K562 (cell line): Measurements from ENCODE around the gene PHEX. TPM values are rescaled to one million over a fixed set of nuclear protein-coding genes. Genes with fewer than 3 reads are reported as not detected.

Source experiments
- ATAC-seq: fragments of 200-7000 bp; cut with Tn5 transposase; 3 replicates; pipeline ENCODE4 v1.9.1; 2020; ENCODE audit warnings: moderate library complexity
- BruUV-seq: library from RNA; stranded (reverse); fragments of 400-500 nt; replicated peaks from 2 replicates; lab custom pipeline; 2021; lab: Mats Ljungman, UMichigan
- CTCF ChIA-PET: fragments of 300-600 bp; formaldehyde crosslinking; extraction: SDS; loops from one replicate; lab custom pipeline; 2021; ENCODE audit warnings: low intra/inter-chr PET ratio; lab: Yijun Ruan, JAX
- POLR2A ChIA-PET: fragments of 300-600, 350-650 bp; sonication (Branson Sonifier 250); formaldehyde crosslinking; extraction: SDS; loops from one replicate; lab custom pipeline; 2021; ENCODE audit warnings: antibody characterized with exemption, inconsistent platforms; lab: Yijun Ruan, JAX
- DNase-seq, 4 experiments: peaks; one replicate each; pipeline versions ENCODE4 v3.0.0 to v3.0.0-alpha.2; 2011 to 2018; ENCODE audit warnings: low spot score in 3 of 4, mixed read lengths in 3 of 4; ENCODE audit errors: extremely low read depth in 1 of 4
- FAIRE-seq: peaks from 2 replicates; lab custom pipeline; 2011; peaks lifted over from hg19 to GRCh38; lab: Jason Lieb, UNC
- H2AFZ ChIP-seq: 2 replicates; pipeline ENCODE4 v1.6.0; 2011; ENCODE audit warnings: low read depth, low read length, control low read depth, inconsistent platforms
- H3K27ac ChIP-seq: fragments of 200-600 bp; 3 replicates; pipeline ENCODE4 v1.8.0; 2011; ENCODE audit warnings: low read depth, mild to moderate bottlenecking, control low read depth, inconsistent platforms, low read length, moderate library complexity, mixed read lengths; ENCODE audit errors: extremely low read depth
- H3K27me3 ChIP-seq, 2 experiments: fragments of 300-600 bp in 1 of 2; 2 replicates in 1 of 2; 3 replicates in 1 of 2; pipeline versions ENCODE4 v1.6.0 to v1.8.0; 2011; ENCODE audit warnings: inconsistent platforms in 2 of 2, low read length in 2 of 2, mild to moderate bottlenecking in 1 of 2, mixed read lengths in 1 of 2, moderate library complexity in 1 of 2; ENCODE audit not compliant: control insufficient read depth in 2 of 2, insufficient read depth in 2 of 2
- H3K36me3 ChIP-seq: fragments of 300-600 bp; 3 replicates; pipeline ENCODE4 v1.8.0; 2011; ENCODE audit warnings: mild to moderate bottlenecking, low read length, inconsistent platforms; ENCODE audit not compliant: control insufficient read depth, insufficient read depth
- H3K4me1 ChIP-seq, 2 experiments: fragments of 200-600 bp in 1 of 2; replicated peaks in 1 of 2; 2 replicates in 1 of 2; 3 replicates in 1 of 2; pipeline versions ENCODE4 v1.5.1 to v1.8.0; 2011; ENCODE audit warnings: inconsistent platforms in 2 of 2, low read length in 2 of 2, mild to moderate bottlenecking in 1 of 2, mixed read lengths in 1 of 2, moderate library complexity in 1 of 2; ENCODE audit not compliant: control insufficient read depth in 2 of 2, insufficient read depth in 2 of 2
- H3K4me2 ChIP-seq: 2 replicates; pipeline ENCODE4 v1.6.1; 2011; ENCODE audit warnings: low read length, control low read depth, inconsistent platforms, mixed read lengths; ENCODE audit not compliant: insufficient read depth
- H3K4me3 ChIP-seq: fragments of 200-600 bp; sonication (generic), shearing (Covaris generic); 2 replicates; pipeline ENCODE4 v1.5.1; 2016; ENCODE audit warnings: control low read depth, inconsistent platforms
- H3K79me2 ChIP-seq: fragments of 200-600 bp; 3 replicates; pipeline ENCODE4 v1.8.0; 2011; ENCODE audit warnings: low read length, inconsistent platforms; ENCODE audit not compliant: control insufficient read depth, insufficient read depth
- H3K9ac ChIP-seq, 2 experiments: 2 replicates each; pipeline versions ENCODE4 v1.6.0 to v1.6.1; 2011; ENCODE audit warnings: low read depth in 2 of 2, low read length in 2 of 2, control low read depth in 1 of 2, inconsistent platforms in 1 of 2, mild to moderate bottlenecking in 1 of 2, mixed read lengths in 1 of 2; ENCODE audit not compliant: insufficient read depth in 1 of 2
- H3K9me1 ChIP-seq: one replicate; pipeline ENCODE4 v1.6.0; 2011; ENCODE audit warnings: inconsistent platforms, mild to moderate bottlenecking, low read length, moderate library complexity; ENCODE audit not compliant: control insufficient read depth, insufficient read depth
- H3K9me3 ChIP-seq: replicated peaks from 2 replicates; pipeline ENCODE4 v1.5.1; 2011; ENCODE audit warnings: low read depth, low read length, inconsistent platforms; ENCODE audit not compliant: control insufficient read depth, insufficient read depth
- H4K20me1 ChIP-seq: replicated peaks from 2 replicates; pipeline ENCODE4 v1.6.1; 2011; ENCODE audit warnings: low read length, inconsistent platforms, mixed read lengths; ENCODE audit not compliant: control insufficient read depth, insufficient read depth
- CHAMP1 ChIP-seq: fragments of 450-650 bp; IDR thresholded peaks from 2 replicates; pipeline ENCODE4 v1.6.1; 2016; ENCODE audit warnings: mild to moderate bottlenecking
- EZH2 ChIP-seq: IDR thresholded peaks from 2 replicates; pipeline ENCODE4 v1.6.1; 2012; ENCODE audit warnings: low read depth, mild to moderate bottlenecking, inconsistent platforms, low read length, borderline replicate concordance
- HDGF ChIP-seq: fragments of 450-650 bp; IDR thresholded peaks from 2 replicates; pipeline ENCODE4 v1.6.1; 2016
- KDM5B ChIP-seq: fragments of 200-600 bp; sonication (generic); IDR thresholded peaks from 2 replicates; pipeline ENCODE4 v1.6.1; 2012; ENCODE audit warnings: low read depth, mild to moderate bottlenecking, moderate library complexity, low read length, control low read depth, inconsistent platforms; ENCODE audit not compliant: insufficient replicate concordance
- POLR2A ChIP-seq: fragments of 450-650 bp; conservative IDR thresholded peaks from 2 replicates; pipeline ENCODE4 v1.6.1; 2016
- POLR3G ChIP-seq: IDR thresholded peaks from 2 replicates; pipeline ENCODE4 v1.6.1; 2011; ENCODE audit not compliant: insufficient read length, insufficient replicate concordance; ENCODE audit errors: extremely low read depth
- SAFB ChIP-seq: fragments of 200-400 bp; formaldehyde crosslinking; IDR thresholded peaks from 2 replicates; pipeline ENCODE4 v1.6.1; 2017; ENCODE audit warnings: low read depth, low read length, borderline replicate concordance
- SNIP1 ChIP-seq: fragments of 450-650 bp; IDR thresholded peaks from 2 replicates; pipeline ENCODE4 v1.7.1; 2017; ENCODE audit warnings: low read depth, mild to moderate bottlenecking
- TGIF2 ChIP-seq: sonication (generic); formaldehyde crosslinking; IDR thresholded peaks from 2 replicates; pipeline ENCODE4 v1.8.1; 2022; ENCODE audit warnings: mild to moderate bottlenecking, missing genetic modification reagents, moderate library complexity
- ZEB2 ChIP-seq: fragments of 450-650 bp; IDR thresholded peaks from 2 replicates; pipeline ENCODE4 v1.6.1; 2016
- ZFP1 ChIP-seq: fragments of 450-650 bp; formaldehyde crosslinking; IDR thresholded peaks from 2 replicates; pipeline ENCODE4 v1.4.0; 2020; ENCODE audit warnings: mild to moderate bottlenecking, mixed read lengths
- ZNF449 ChIP-seq: fragments of 250-450 bp; sonication (Bioruptor Pico); IDR thresholded peaks from 2 replicates; pipeline ENCODE4 v1.8.0; 2022; ENCODE audit warnings: moderate library complexity, mild to moderate bottlenecking, inconsistent platforms
- ZNF551 ChIP-seq: fragments of 250-450 bp; sonication (Bioruptor Pico); IDR thresholded peaks from 2 replicates; pipeline ENCODE4 v1.5.0; 2021; ENCODE audit warnings: mild to moderate bottlenecking, moderate library complexity
- ZNF695 ChIP-seq: fragments of 450-650 bp; formaldehyde crosslinking; IDR thresholded peaks from 2 replicates; pipeline ENCODE4 v1.4.0; 2020; ENCODE audit warnings: mild to moderate bottlenecking, moderate library complexity
- ZNF785 ChIP-seq: fragments of 250-450 bp; sonication (Bioruptor Pico); IDR thresholded peaks from 2 replicates; pipeline ENCODE4 v1.4.0; 2020; ENCODE audit warnings: mild to moderate bottlenecking
- WGBS: fragments of 100-300 bp; shearing (Covaris generic); methylation state at CpG from one replicate; pipeline ENCODE4 v1.1.6; 2016; ENCODE audit warnings: low coverage, mixed read lengths; ENCODE audit not compliant: insufficient coverage; ENCODE audit errors: missing lambda C conversion rate; 5-methylcytosine and 5-hydroxymethylcytosine counted together
- in situ Hi-C: fragments of 300-500 bp; cut with MboI; formaldehyde crosslinking; loops from 4 replicates; pipeline ENCODE4 v1.15.0; 2018; ENCODE audit warnings: inconsistent platforms, mixed read lengths
- intact Hi-C: fragments of 100-400 bp; cut with micrococcal nuclease; formaldehyde crosslinking; loops from 2 replicates; pipeline ENCODE4 v1.14.2; 2022
- polyA plus RNA-seq, 8 experiments: library from polyadenylated mRNA; depleted of rRNA in 4 of 8; stranded (reverse) in 5 of 8; unstranded in 3 of 8; fragments of >200 nt; fragmentation: Nextera tagmentation in 2 of 8; fragmentation: Illumina TruSeq in 1 of 8; extraction: Ambion mirVana in 2 of 8; extraction: Trizol in 1 of 8; gene quantifications; 2 replicates each; pipeline versions ENCODE4 v1.2.1 to v1.2.3, GENCODE V29; 2011 to 2014; ENCODE audit warnings: inconsistent platforms in 1 of 8, missing spikeins in 1 of 8
- total RNA-seq, 7 experiments: library from RNA; depleted of rRNA in 6 of 7; stranded (reverse); fragments of >200 nt in 6 of 7; fragmentation: Illumina TruSeq in 2 of 7; extraction: Trizol in 2 of 7; gene quantifications; 2 replicates each; pipeline versions ENCODE4 v1.2.1 to v1.2.3, GENCODE V29; 2011 to 2021; ENCODE audit warnings: low replicate concordance in 1 of 7
- TF ChIP-seq, protein P1 (sequence below): fragments of 450-650 bp; formaldehyde crosslinking; IDR thresholded peaks from 2 replicates; pipeline ENCODE4 v1.4.0; 2022; ENCODE audit warnings: mild to moderate bottlenecking, moderate library complexity

PHEX gene
- total and polyA plus RNA-seq, 9 of the 15 experiments (the other 6 are each of a cell fraction or from before 2014, with no cell fraction given), result 0.01 to 0.11 (median 0.04) TPM; not detected in 6

- CTCF ChIA-PET, result no interaction called here
- TF ChIP-seq ZNF449 (CRISPR knock-in tag) (no peak), ZEB2 (no peak), ZNF551 (CRISPR knock-in tag) (no peak), ZFP1 (CRISPR knock-in tag) (no peak), SAFB (no peak), POLR2A (no peak), TGIF2 (CRISPR knock-in tag) (no peak), EZH2 (no peak), POLR3G (no peak), KDM5B (no peak), ZNF695 (no peak), HDGF (no peak), ZNF785 (CRISPR knock-in tag) (no peak), SNIP1 (no peak), CHAMP1 (no peak)
- TF ChIP-seq, protein P1, sequence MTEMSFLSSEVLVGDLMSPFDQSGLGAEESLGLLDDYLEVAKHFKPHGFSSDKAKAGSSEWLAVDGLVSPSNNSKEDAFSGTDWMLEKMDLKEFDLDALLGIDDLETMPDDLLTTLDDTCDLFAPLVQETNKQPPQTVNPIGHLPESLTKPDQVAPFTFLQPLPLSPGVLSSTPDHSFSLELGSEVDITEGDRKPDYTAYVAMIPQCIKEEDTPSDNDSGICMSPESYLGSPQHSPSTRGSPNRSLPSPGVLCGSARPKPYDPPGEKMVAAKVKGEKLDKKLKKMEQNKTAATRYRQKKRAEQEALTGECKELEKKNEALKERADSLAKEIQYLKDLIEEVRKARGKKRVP (CRISPR knock-in tag), result no peak
- DNase-seq (no peak), FAIRE-seq (no peak), ATAC-seq (no peak)
- Histone ChIP-seq H2AFZ (no peak overlapping the region), H3K4me3 (no peak overlapping the region), H3K27me3 (no peaks in the 10 kb centered on the region), H3K9ac (no peak overlapping the region), H3K9me1 (no peaks in the 10 kb centered on the region), H3K36me3 (no peaks in the 10 kb centered on the region), H3K79me2 (no peaks in the 10 kb centered on the region), H3K9me3 (no peaks in the 10 kb centered on the region), H4K20me1 (no peaks in the 10 kb centered on the region), H3K27ac (no peak overlapping the region), H3K4me1 (no peaks in the 10 kb centered on the region), H3K4me2 (no peak overlapping the region)
- in situ Hi-C loops, result no loop called here
- POLR2A ChIA-PET, result no interaction called here
- no TSS peak for BruUV-seq
- WGBS, result 0% methylated on average over 2 of the region's 2 CpGs
- intact Hi-C loops, result no loop called here
These were observed 85.5 kb downstream of the PHEX start for GRCh38 chrX:22117633-22118032.
